ENCODE results near the gene MSMP. TPM values are rescaled to one million over a fixed set of nuclear protein-coding genes. Genes with fewer than 3 reads are reported as not detected.

Gene MSMP
- total RNA-seq, 2 experiments from 2014 or later, result not detected

GRCh38 chr9:35736201-35736633 lies 17.9 kb downstream of the MSMP start:
- Mint-ChIP-seq H3K36me3 (peaks cover 21% of the 10 kb centered on the region), H3K9me3 (ENCODE audit: low read depth) (no peaks in the 10 kb centered on the region), H3K4me3 (no peak overlapping the region), H3K4me1 (peaks cover 20% of the 10 kb centered on the region), H3K27me3 (no peaks in the 10 kb centered on the region), H3K27ac (no peak overlapping the region)
- CTCF ChIA-PET, result interaction anchor here (0.5 to 11.1 kb wide), 21 partner anchors 9 to 167 kb away, joined by 3 to 150 read pairs (median 5); partner anchors contain the start of genes GBA2, HINT2, RGP1 and SPAG8
- no peak for ATAC-seq
- peak; percentile 83 for DNase-seq

- Mint-ChIP-seq H3K4me1 (peaks cover 23% of the 10 kb centered on the region), H3K9me3 (ENCODE audit: low read depth) (no peaks in the 10 kb centered on the region), H3K27me3 (no peaks in the 10 kb centered on the region), H3K4me3 (no peak overlapping the region), H3K36me3 (peaks cover 18% of the 10 kb centered on the region), H3K27ac (peak overlapping the region; percentile 29)
- DNase-seq, result no peak
- CTCF ChIA-PET, result interaction anchor here (1.2 to 11.1 kb wide), 7 partner anchors 13 to 148 kb away, joined by 3 to 150 read pairs (median 11); partner anchors contain the start of genes GBA2 and RGP1
- no peak for ATAC-seq
Observed at GRCh38 chr9:35734096-35734495, 20.0 kb downstream of the MSMP start.

GRCh38 chr9:35732800-35733541 lies 21.1 kb downstream of the MSMP start:
- Mint-ChIP-seq H3K4me3 (no peak overlapping the region), H3K27ac (peak overlapping the region; percentile 87), H3K4me1 (peaks cover 23% of the 10 kb centered on the region), H3K27me3 (no peaks in the 10 kb centered on the region), H3K36me3 (peaks cover 10% of the 10 kb centered on the region), H3K9me3 (ENCODE audit: low read depth) (no peaks in the 10 kb centered on the region)
- ATAC-seq, result no peak
- peak; percentile 49 for DNase-seq
- CTCF ChIA-PET, result interaction anchor here (0.7 to 11.1 kb wide), 17 partner anchors 9 to 618 kb away, joined by 3 to 150 read pairs (median 7); partner anchors contain the start of genes ARHGEF39, CCDC107, GBA2 and HINT2

GRCh38 chr9:35732185-35732799 lies 21.8 kb downstream of the MSMP start, which contains the start of the genes CREB3 and TLN1:
CREB3 (plus strand) TSS chr9:35732666; CDS start chr9:35732773, 107 bp downstream.
TLN1 (minus strand) TSS chr9:35732195; CDS start chr9:35725694, 6,501 bp downstream.
- peaks cover 23% of the 10 kb centered on the region for H3K4me1 Mint-ChIP-seq
- H3K27ac Mint-ChIP-seq, result peak within 1 kb of the TSS; percentile 87
- CTCF ChIA-PET, result interaction anchor here (0.6 to 11.1 kb wide), 23 partner anchors 9 to 618 kb away, joined by 3 to 150 read pairs (median 6); partner anchors contain the start of genes ARHGEF39, CCDC107, GBA2 and HINT2
- H3K36me3 Mint-ChIP-seq, result peaks cover 10% of the 10 kb centered on the region
- H3K27me3 Mint-ChIP-seq, result no peaks in the 10 kb centered on the region
- no peaks in the 10 kb centered on the region for H3K9me3 Mint-ChIP-seq (ENCODE audit: low read depth)
- ATAC-seq (peak; percentile 90), DNase-seq (peak; percentile 99)
- H3K4me3 Mint-ChIP-seq, result no peak within 1 kb of the TSS

GRCh38 chr9:35731415-35732184 lies 22.5 kb downstream of the MSMP start:
- Mint-ChIP-seq H3K4me1 (peaks cover 23% of the 10 kb centered on the region), H3K36me3 (peaks cover 11% of the 10 kb centered on the region), H3K27ac (peak overlapping the region; percentile 87), H3K4me3 (no peak overlapping the region), H3K27me3 (no peaks in the 10 kb centered on the region), H3K9me3 (ENCODE audit: low read depth) (no peaks in the 10 kb centered on the region)
- DNase-seq (no peak), ATAC-seq (peak; percentile 1)
- CTCF ChIA-PET, result interaction anchor here (0.6 to 11.1 kb wide), 24 partner anchors 10 to 617 kb away, joined by 3 to 150 read pairs (median 6); partner anchors contain the start of genes ARHGEF39, CCDC107, GBA2 and HINT2

GRCh38 chr9:35730486-35730854 lies 23.6 kb downstream of the MSMP start:
- H3K9me3 Mint-ChIP-seq (ENCODE audit: low read depth), result no peaks in the 10 kb centered on the region
- CTCF ChIA-PET, result interaction anchor here (0.7 to 11.1 kb wide), 13 partner anchors 9 to 114 kb away, joined by 3 to 150 read pairs (median 6); partner anchors contain the start of genes ARHGEF39, CCDC107, GBA2 and RGP1
- no peak for DNase-seq
- H3K4me1 Mint-ChIP-seq, result peaks cover 23% of the 10 kb centered on the region
- H3K27ac Mint-ChIP-seq, result no peak overlapping the region
- peaks cover 13% of the 10 kb centered on the region for H3K36me3 Mint-ChIP-seq
- no peak overlapping the region for H3K4me3 Mint-ChIP-seq
- no peaks in the 10 kb centered on the region for H3K27me3 Mint-ChIP-seq
- no peak for ATAC-seq

- Mint-ChIP-seq H3K27me3 (no peaks in the 10 kb centered on the region), H3K4me3 (no peak overlapping the region), H3K9me3 (ENCODE audit: low read depth) (no peaks in the 10 kb centered on the region), H3K4me1 (peaks cover 22% of the 10 kb centered on the region), H3K27ac (no peak overlapping the region), H3K36me3 (peaks cover 14% of the 10 kb centered on the region)
- DNase-seq, result peak; percentile 75
- no peak for ATAC-seq
- CTCF ChIA-PET, result interaction anchor here (0.6 to 11.1 kb wide), 17 partner anchors 9 to 746 kb away, joined by 3 to 150 read pairs (median 14); partner anchors contain the start of genes ARHGEF39, CCDC107, GBA2 and RGP1
Observed at GRCh38 chr9:35729700-35730485, 24.2 kb downstream of the MSMP start.

- no peak overlapping the region for H3K27ac Mint-ChIP-seq
- H3K4me1 Mint-ChIP-seq, result peaks cover 20% of the 10 kb centered on the region
- CTCF ChIA-PET, result interaction anchor here (0.6 to 7.3 kb wide), 12 partner anchors 8 to 745 kb away, joined by 3 to 68 read pairs (median 17); partner anchors contain the start of genes CCDC107, GBA2, RGP1 and RMRP
- H3K4me3 Mint-ChIP-seq, result no peak overlapping the region
- H3K9me3 Mint-ChIP-seq (ENCODE audit: low read depth), result no peaks in the 10 kb centered on the region
- no peaks in the 10 kb centered on the region for H3K27me3 Mint-ChIP-seq
- peaks cover 21% of the 10 kb centered on the region for H3K36me3 Mint-ChIP-seq
- DNase-seq (no peak), ATAC-seq (no peak)
Observed at GRCh38 chr9:35729101-35729500, 25.0 kb downstream of the MSMP start.

- DNase-seq, result peak; percentile 91
- Mint-ChIP-seq H3K27me3 (no peaks in the 10 kb centered on the region), H3K4me1 (peaks cover 13% of the 10 kb centered on the region), H3K9me3 (ENCODE audit: low read depth) (no peaks in the 10 kb centered on the region), H3K4me3 (no peak overlapping the region), H3K27ac (no peak overlapping the region), H3K36me3 (peaks cover 22% of the 10 kb centered on the region)
- peak; percentile 1 for ATAC-seq
- CTCF ChIA-PET, result interaction anchor here (0.7 to 7.3 kb wide), 24 partner anchors 7 to 744 kb away, joined by 3 to 68 read pairs (median 6); partner anchors contain the start of genes ARHGEF39, CCDC107, GBA2 and RGP1
Observed at GRCh38 chr9:35728041-35728971, 25.8 kb downstream of the MSMP start.

GRCh38 chr9:35727676-35728040 lies 26.4 kb downstream of the MSMP start:
- Mint-ChIP-seq H3K27me3 (no peaks in the 10 kb centered on the region), H3K4me3 (no peak overlapping the region), H3K4me1 (peaks cover 9% of the 10 kb centered on the region), H3K36me3 (peaks cover 25% of the 10 kb centered on the region), H3K27ac (no peak overlapping the region), H3K9me3 (ENCODE audit: low read depth) (no peaks in the 10 kb centered on the region)
- CTCF ChIA-PET, result interaction anchor here (0.7 to 7.3 kb wide), 24 partner anchors 8 to 157 kb away, joined by 3 to 68 read pairs (median 6); partner anchors contain the start of genes ARHGEF39, CCDC107, GBA2 and RGP1
- ATAC-seq (no peak), DNase-seq (peak; percentile 51)

- CTCF ChIA-PET, result interaction anchor here (1.0 to 7.3 kb wide), 15 partner anchors 9 to 116 kb away, joined by 3 to 68 read pairs (median 7); partner anchors contain the start of genes CCDC107, GBA2, RGP1 and RMRP
- Mint-ChIP-seq H3K4me3 (no peak overlapping the region), H3K27me3 (no peaks in the 10 kb centered on the region), H3K9me3 (ENCODE audit: low read depth) (no peaks in the 10 kb centered on the region), H3K4me1 (peaks cover 9% of the 10 kb centered on the region), H3K36me3 (peaks cover 30% of the 10 kb centered on the region), H3K27ac (no peak overlapping the region)
- DNase-seq (peak; percentile 75), ATAC-seq (peak; percentile 22)
Observed at GRCh38 chr9:35726931-35727330, 27.1 kb downstream of the MSMP start.

Measured in activated CD8-positive, alpha-beta memory T cell treated with anti-CD3 and anti-CD28 coated beads, Interleukin-2, amount 10 ng/mL, durations not matched to agents 7 days and 5 days (primary cell).